Muscle of leg (tissue), 11 donors: ENCODE results near the gene NIM1K. TPM values are rescaled to one million over a fixed set of nuclear protein-coding genes. Genes with fewer than 3 reads are reported as not detected.

Experiments used
- DNase-seq: peaks from one replicate; pipeline ENCODE4 v3.0.0; 2013
- H3K27ac ChIP-seq: one replicate; pipeline ENCODE4 v1.5.1; 2013; ENCODE audit warnings: mild to moderate bottlenecking, low read length, control low read depth
- H3K27me3 ChIP-seq: one replicate; pipeline ENCODE4 v1.6.1; 2013; ENCODE audit warnings: low read length; ENCODE audit not compliant: control insufficient read depth, insufficient read depth
- H3K36me3 ChIP-seq: one replicate; pipeline ENCODE4 v1.6.1; 2013; ENCODE audit warnings: low read length; ENCODE audit not compliant: control insufficient read depth, insufficient read depth
- H3K4me1 ChIP-seq: one replicate; pipeline ENCODE4 v1.6.1; 2013; ENCODE audit warnings: low read length; ENCODE audit not compliant: control insufficient read depth, insufficient read depth
- H3K4me3 ChIP-seq: one replicate; pipeline ENCODE4 v1.5.1; 2013; ENCODE audit warnings: low read length, control low read depth
- H3K9me3 ChIP-seq: replicated peaks from 2 replicates; pipeline ENCODE4 v1.6.1; 2013; ENCODE audit warnings: low read depth, low read length; ENCODE audit not compliant: control insufficient read depth
- WGBS: methylation state at CpG from one replicate; pipeline ENCODE4 v1.1.5; 2013; ENCODE audit warnings: missing lambda C conversion rate; ENCODE audit not compliant: insufficient coverage; 5-methylcytosine and 5-hydroxymethylcytosine counted together
- polyA plus RNA-seq, 8 donors: library from polyadenylated mRNA; unstranded; fragments of 120-200 nt; gene quantifications; one replicate each; pipeline versions ENCODE4 v1.2.1 to v1.2.3, GENCODE V29; 2013; ENCODE audit warnings: inconsistent platforms in 1 of 8, low replicate concordance in 1 of 8; ENCODE audit not compliant: insufficient read length in 8 of 8, insufficient read depth in 1 of 8
- total RNA-seq: library from RNA; stranded (reverse); fragments of 120-200 nt; gene quantifications from one replicate; pipeline ENCODE4 v1.2.4, GENCODE V29; 2013

NIM1K gene
- total and polyA plus RNA-seq, 9 donors: 0.17 to 1.2 (median 0.34) TPM

DNA sequence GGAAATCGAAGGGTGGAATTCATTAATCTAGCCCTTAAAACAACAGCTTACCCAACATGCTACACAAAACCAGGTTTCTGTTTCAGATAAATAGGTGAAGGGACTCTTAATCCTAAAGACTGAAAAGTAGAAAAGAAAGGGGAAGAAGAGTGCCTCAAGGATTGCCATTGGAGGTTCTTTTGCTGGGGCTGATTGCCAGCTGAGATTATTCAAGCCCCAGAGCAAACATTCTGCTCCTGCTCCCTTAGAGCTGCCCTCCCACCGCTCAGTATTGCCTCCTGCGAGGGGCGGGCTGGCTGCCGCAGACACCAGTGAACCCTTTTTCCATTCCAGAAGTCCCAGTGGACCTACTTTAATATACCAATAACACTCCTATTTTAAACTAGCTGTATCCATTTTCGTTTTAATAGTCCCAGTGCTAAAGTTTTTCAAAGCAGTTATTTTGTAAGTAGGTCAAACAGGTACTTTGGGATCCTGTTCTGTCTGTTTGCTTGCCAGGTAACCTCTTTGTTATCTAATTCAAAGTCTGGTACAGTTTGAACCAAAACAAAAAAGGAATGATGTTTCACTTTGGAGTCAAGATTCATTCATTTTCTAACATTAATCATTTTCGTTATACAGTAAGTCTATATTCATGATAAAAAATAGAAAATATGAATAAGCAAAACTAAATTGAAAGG, 82.5 kb downstream of the NIM1K start:
- Histone ChIP-seq H3K9me3 (no peaks in the 10 kb centered on the region), H3K27me3 (no peaks in the 10 kb centered on the region), H3K36me3 (no peaks in the 10 kb centered on the region), H3K27ac (no peak overlapping the region), H3K4me1 (no peaks in the 10 kb centered on the region), H3K4me3 (no peak overlapping the region)
- DNase-seq: no peak
- no CpG with 5 or more reads among the region's 7 CpGs for WGBS

DNA sequence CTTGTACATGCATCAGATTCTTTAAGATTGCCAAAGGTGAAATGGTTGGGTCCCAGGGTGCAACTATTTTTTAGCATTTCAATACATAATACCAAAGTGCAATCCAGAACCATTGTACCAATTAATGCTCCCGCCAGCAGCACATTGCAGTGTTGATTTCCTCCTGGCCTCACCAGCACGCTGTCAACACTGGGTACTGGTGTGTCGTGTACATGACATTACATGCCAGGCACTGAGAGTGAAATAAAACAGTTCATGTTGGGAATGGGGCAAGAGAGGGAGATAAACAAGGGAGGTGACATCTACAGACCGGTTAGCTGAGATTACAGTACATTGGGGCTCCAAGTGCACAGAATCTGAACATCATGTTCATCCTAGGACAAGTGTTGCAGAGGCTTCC, 83.4 kb downstream of the NIM1K start:
- Histone ChIP-seq H3K9me3 (no peaks in the 10 kb centered on the region), H3K4me3 (no peak overlapping the region), H3K36me3 (no peaks in the 10 kb centered on the region), H3K27ac (no peak overlapping the region), H3K27me3 (no peaks in the 10 kb centered on the region), H3K4me1 (no peaks in the 10 kb centered on the region)
- no peak for DNase-seq
- WGBS: 86% methylated on average over 4 of the region's 4 CpGs

DNA sequence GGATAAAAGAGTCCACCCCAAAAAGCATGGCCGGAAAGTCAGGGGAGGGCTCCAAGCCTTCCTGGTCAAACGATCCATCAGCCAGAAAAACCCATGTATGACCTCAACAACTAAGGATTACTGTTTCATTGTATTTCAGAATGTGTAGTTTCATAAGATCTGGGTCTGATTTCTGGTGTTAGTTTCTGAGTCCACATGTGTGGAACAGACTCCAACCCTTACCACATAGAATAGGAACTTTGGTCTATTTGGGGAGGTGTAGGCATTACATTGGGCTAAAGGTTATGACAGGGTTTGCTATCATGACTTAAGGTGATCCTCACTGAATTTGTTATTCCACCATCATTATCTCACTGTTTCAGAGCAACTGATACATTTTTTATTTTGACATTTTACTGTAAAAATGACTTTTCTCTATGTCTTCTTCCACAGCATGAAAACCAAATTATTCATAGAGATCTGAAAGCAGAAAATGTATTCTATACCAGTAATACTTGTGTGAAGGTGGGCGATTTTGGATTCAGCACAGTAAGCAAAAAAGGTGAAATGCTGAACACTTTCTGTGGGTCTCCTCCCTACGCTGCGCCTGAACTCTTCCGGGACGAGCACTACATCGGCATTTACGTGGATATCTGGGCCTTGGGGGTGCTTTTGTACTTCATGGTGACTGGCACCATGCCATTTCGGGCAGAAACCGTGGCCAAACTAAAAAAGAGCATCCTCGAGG, 87.7 kb downstream of the NIM1K start:
- 86% methylated on average over 10 of the region's 12 CpGs for WGBS

DNA sequence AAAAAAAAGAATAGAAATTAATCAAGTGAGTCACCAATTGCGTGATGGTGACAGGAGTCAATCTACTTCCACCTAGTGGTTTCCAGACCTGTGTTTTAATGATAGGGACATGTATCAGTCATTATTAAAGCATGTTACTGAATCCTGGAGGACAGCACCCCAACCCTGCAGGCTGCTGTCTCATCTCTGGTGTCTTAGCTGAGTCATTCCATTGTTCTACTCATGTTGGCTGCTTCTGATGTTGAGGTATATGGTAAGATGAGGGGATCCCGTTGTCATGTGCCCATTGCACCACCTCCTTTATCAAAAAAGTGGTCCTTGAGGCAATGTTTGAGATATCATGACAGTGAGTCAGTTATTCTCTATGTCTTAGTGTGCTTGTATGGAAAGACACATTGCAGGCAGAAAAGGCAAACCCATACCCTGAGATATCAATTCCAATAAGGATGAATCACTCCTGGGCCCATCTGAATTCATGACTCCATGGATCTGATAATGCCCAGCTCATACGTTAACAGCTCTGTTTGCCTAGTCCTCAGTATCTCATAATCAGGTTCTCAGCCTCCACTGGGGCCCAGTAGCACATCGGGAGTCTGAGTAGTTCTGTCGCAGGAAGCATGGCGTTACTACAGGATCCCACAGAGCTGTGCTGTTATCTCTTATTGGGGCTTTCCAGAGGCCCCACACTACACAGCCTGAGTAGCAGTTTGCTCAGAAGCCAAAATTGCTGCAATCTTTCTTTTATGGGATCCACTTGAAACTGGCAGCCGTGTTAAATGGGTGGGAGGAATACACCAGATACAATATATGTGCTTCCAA, 90.0 kb downstream of the NIM1K start:
- no peak for DNase-seq
- Histone ChIP-seq H3K27me3 (no peaks in the 10 kb centered on the region), H3K4me1 (no peaks in the 10 kb centered on the region), H3K9me3 (no peaks in the 10 kb centered on the region), H3K4me3 (no peak overlapping the region), H3K36me3 (peaks cover 7% of the 10 kb centered on the region), H3K27ac (no peak overlapping the region)
- WGBS: 88% methylated on average over 4 of the region's 7 CpGs

More for the DNA sequence above, 87.7 kb downstream of the NIM1K start:
- H3K27ac ChIP-seq: no peak overlapping the region
- H3K36me3 ChIP-seq: no peaks in the 10 kb centered on the region
- no peaks in the 10 kb centered on the region for H3K4me1 ChIP-seq
- H3K27me3 ChIP-seq: no peaks in the 10 kb centered on the region
- H3K4me3 ChIP-seq: no peak overlapping the region
- no peak for DNase-seq
- no peaks in the 10 kb centered on the region for H3K9me3 ChIP-seq

DNA sequence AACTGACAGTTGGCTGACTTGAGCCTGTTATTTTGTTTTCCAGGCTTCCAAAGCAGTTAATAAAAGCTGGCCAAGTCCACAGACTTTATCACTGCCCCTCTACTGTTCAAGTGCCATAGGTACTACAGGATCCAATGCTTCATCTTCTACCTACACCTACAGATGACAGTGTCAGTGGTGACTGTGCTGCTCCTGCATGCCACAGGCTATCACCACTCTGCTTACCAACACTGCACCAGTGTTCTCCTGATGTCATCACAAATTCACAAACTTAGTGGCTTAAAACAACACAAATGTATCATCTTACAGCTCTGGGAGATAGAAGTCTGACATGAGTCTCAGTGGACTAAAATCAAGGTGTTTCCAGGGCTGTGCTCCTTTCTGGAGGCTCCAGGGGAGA, 94.6 kb downstream of the NIM1K start:
- Histone ChIP-seq H3K4me1 (no peaks in the 10 kb centered on the region), H3K27ac (no peak overlapping the region), H3K4me3 (no peak overlapping the region), H3K36me3 (peaks cover 22% of the 10 kb centered on the region), H3K9me3 (no peaks in the 10 kb centered on the region), H3K27me3 (no peaks in the 10 kb centered on the region)
- no peak for DNase-seq

DNA sequence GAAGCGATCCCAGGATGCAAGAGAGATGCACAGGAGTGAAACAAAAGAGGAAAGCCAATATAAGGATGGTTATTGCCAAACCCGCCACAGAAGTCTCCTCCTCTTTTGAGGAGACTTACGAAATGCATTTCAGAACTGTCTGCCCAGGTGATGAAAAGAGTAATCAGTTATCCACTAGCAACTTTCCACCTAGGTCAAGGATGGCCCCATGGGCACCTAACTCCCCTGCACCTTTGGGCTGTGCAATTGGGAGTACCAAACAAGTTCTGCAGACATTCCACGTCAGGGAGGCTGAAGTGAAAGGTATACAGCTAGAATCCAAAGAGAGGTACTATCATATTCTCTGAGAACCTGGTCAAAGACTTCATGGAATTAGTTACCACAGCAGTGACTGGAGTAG, 95.5 kb downstream of the NIM1K start:
- 100% methylated on average over 1 of the region's 4 CpGs for WGBS

DNA sequence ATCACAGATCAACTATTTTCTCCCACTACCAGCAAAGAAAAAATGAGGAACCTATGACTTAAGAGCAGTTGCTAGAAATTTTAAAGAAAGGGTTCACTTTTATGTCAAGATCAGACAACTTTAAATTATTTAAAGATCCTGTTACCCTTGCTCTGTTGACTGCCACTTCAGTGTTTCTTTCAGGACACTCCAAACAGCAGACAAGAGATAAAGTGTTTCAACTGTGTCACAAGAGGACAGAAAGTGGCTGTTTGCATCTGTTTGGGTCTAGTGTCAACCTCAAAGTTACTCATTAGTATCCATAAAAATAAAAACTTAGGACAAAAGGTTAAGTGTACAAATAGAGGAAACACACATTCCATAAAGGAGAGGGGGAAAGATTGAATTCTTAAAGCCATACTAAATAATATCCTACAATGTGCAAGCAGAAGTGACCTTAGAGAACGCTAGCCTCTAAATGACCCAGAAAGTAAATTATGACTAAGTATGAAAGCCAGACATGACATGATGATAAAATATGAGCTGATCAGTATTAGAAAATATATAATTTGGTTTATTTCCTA, 96.3 kb downstream of the NIM1K start:
- no CpG with 5 or more reads among the region's 1 CpG for WGBS
- H3K27me3 ChIP-seq: no peaks in the 10 kb centered on the region
- H3K27ac ChIP-seq: no peak overlapping the region
- H3K36me3 ChIP-seq: peaks cover 31% of the 10 kb centered on the region
- H3K4me3 ChIP-seq: no peak overlapping the region
- H3K9me3 ChIP-seq: no peaks in the 10 kb centered on the region
- no peaks in the 10 kb centered on the region for H3K4me1 ChIP-seq
- DNase-seq: no peak

More for the DNA sequence above, 95.5 kb downstream of the NIM1K start:
- Histone ChIP-seq H3K9me3 (no peaks in the 10 kb centered on the region), H3K4me3 (no peak overlapping the region), H3K27me3 (no peaks in the 10 kb centered on the region), H3K27ac (no peak overlapping the region), H3K4me1 (no peaks in the 10 kb centered on the region), H3K36me3 (peaks cover 28% of the 10 kb centered on the region)
- no peak for DNase-seq

DNA sequence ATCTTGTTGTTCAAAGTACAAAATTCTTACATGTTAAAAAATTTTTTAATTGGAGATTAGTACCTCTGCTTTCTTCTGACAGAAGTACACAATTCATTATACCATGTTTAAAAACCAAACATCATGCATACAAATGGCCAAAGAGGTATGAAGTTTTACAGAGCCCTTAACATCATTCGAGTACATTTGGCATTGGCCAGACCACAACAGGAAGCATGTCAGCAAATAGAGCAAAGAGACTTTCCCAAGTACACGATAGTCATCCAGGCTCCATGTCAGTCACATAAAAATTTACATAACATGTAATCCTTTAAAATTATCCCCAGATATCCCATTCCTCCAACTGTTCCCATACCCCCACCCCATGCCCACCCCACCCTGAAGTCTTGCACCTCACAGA, 98.7 kb downstream of the NIM1K start:
- Histone ChIP-seq H3K27me3 (no peaks in the 10 kb centered on the region), H3K9me3 (no peaks in the 10 kb centered on the region), H3K36me3 (peaks cover 40% of the 10 kb centered on the region), H3K27ac (no peak overlapping the region), H3K4me3 (no peak overlapping the region), H3K4me1 (no peaks in the 10 kb centered on the region)
- 63% methylated on average over 1 of the region's 2 CpGs for WGBS
- no peak for DNase-seq

DNA sequence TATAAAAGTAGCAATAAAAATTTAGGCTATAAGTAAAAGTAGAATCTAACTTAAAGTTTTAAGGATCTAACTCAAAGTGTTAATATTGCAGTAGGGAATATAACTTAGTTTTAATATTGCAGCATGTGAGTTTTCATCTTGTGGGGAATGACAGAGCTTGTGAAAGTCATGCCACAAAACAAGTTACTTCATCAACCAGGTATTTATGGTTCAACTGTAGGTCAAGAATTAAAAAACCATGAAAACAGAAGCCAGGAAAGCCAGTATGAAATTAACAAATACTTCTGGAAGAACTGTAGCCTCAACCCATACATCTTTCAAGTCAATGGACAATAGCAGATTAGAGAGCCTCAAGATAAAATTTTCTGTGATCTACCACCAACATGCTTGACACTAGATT, 102.2 kb downstream of the NIM1K start:
- no peak for DNase-seq
- H3K4me3 ChIP-seq: no peak overlapping the region
- no peaks in the 10 kb centered on the region for H3K4me1 ChIP-seq
- H3K36me3 ChIP-seq: peaks cover 31% of the 10 kb centered on the region
- no peaks in the 10 kb centered on the region for H3K9me3 ChIP-seq
- no peak overlapping the region for H3K27ac ChIP-seq
- H3K27me3 ChIP-seq: no peaks in the 10 kb centered on the region

DNA sequence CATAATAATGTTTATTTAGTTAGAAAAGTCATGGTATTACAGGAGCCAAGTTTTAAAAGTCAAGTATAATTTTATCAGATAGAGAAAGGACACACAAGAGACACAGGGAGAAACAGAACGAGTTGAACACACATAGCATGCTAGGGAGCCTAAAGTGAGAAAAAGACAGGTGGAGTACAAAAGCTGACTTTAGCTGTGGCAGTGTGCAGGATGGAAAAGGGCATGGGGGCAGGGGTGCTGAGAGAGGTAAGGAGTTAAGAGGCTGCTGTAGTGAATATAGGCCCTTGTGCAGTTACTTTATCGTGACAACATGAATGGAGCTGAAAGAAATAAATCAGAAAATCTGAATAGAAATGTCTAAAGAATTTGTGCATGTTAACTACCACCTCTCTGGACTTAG, 103.2 kb downstream of the NIM1K start:
- Histone ChIP-seq H3K36me3 (peaks cover 30% of the 10 kb centered on the region), H3K9me3 (no peaks in the 10 kb centered on the region), H3K27me3 (no peaks in the 10 kb centered on the region), H3K27ac (no peak overlapping the region), H3K4me1 (no peaks in the 10 kb centered on the region), H3K4me3 (no peak overlapping the region)
- DNase-seq: no peak
- 67% methylated on average over 1 of the region's 2 CpGs for WGBS
